Renal pelvis (tissue), 4 donors: Measurements from ENCODE around the gene FAM120A. TPM values are rescaled to one million over a fixed set of nuclear protein-coding genes. Genes with fewer than 3 reads are reported as not detected.

ENCODE experiments used
- DNase-seq: peaks from one replicate; pipeline ENCODE4 v3.0.0-alpha.2; 2013
- polyA plus RNA-seq, 3 donors: library from polyadenylated mRNA; unstranded; fragments of 120-200 nt; gene quantifications; one replicate each; pipeline ENCODE4 v1.2.1, GENCODE V29; 2013; ENCODE audit not compliant: insufficient read length in 3 of 3

The FAM120A gene
- polyA plus RNA-seq, 3 donors: 72.8 to 82.9 (median 78.4) TPM

- DNase-seq: no peak
Observed at GRCh38 chr9:93574900-93575795, 123.7 kb downstream of the FAM120A start.

GRCh38 chr9:93575796-93576257 lies 124.3 kb downstream of the FAM120A start:
- no peak for DNase-seq

DNA sequence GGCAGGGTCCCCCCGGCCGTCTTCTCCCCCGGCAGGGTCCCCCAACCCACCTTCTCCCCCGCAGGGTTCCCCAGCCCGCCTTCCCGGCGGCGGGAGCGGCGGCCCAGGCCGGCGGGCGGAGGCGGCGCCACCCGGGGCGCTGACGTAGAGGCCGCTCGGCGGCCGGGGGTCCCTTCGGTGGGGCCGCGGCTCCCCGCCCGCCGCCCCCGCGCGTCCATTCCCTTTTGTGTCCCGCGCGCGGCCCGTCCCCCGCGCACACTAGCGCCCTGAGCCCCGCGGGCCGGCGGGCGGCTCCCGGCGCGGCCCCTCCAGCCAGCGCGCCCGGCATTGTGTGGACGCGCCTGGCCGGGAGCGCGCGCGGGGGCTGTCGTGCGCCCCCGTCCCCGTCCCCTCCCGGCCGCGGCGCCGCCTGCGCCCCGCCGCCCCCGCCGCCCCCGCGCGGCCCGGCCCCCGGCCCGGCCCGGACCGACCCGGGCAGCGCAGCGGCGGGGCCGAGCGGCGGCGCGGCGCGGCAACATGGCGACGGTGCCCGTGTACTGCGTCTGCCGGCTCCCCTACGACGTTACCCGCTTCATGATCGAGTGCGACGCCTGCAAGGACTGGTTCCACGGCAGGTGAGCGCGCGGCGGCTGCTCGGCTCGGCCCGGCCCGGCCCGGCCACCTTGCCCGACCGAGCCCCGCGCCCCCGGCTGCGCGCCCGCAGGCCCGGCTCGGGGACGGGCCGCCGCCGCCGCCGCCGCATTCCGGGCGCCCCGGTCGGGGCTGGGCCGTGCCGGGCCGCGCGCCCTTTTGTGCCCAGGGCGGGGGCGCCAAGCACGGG lies 125.0 kb downstream of the FAM120A start, which contains the start of gene PHF2:
TSS of gene PHF2 (plus strand) at position 327 of the 820 bp plus-strand sequence. CDS start at position 517, 190 bp downstream.
- DNase-seq: no peak

- DNase-seq: no peak
Observed at GRCh38 chr9:93577078-93577974, 125.8 kb downstream of the FAM120A start.

DNA sequence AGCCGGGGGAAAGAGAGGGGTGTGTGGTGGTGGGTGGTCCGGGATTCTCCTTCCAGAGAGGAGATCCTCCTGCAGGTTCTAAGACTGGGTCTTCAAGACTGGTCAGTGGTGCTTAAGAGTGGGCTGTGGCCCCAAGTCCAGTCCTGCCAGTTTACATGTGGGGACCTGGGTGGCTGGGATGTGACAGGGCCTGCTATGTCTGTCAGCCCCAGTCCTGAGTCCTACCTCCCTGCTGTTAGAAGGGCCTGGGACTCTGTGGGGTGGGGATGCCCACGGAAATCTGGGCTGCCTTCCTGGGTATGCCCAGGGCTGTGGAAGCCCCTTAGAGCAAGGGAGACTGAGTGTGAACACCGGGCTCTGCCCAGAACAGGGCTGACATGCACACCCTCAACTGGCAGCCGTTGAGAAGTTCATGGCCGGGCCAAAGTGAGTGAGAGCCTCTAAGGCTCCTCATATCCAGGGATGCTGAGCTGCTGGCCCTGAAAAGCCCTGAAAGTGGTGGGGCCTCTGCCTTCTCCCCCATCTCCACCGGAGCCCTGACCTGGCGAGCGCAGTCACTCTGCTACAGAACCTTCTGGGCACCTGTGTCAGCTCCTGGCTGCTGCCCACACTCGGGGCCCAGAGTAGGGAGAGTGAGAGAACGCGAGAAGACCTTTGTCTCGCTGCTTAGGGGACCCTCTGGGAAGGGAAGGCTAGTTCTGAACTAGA lies 126.6 kb downstream of the FAM120A start:
- DNase-seq: no peak

DNA sequence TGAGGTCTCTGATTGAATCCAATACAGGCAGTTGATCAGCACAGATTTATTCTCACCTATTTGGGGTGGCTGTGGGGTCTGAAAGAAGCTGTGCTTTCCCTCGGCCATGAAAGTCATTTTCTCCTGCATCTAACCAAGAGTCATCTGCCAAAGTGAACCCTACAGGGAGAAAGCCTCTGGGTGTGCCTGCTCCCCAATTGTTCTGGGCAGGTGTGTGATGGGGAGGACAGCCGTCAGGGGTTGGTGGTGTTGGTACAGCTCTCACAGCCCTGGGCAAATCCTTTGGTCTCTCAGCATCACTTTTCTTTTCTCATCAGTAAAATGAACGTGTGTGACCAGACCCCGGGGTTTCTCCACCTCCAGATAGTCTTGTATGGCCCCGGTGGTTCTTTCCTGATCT lies 127.4 kb downstream of the FAM120A start:
- DNase-seq: no peak

GRCh38 chr9:93579711-93580516 lies 128.4 kb downstream of the FAM120A start:
- DNase-seq: no peak

- no peak for DNase-seq
Observed at GRCh38 chr9:93580654-93581380, 129.3 kb downstream of the FAM120A start.

GRCh38 chr9:93582115-93582514 lies 130.6 kb downstream of the FAM120A start:
- DNase-seq: no peak

DNA sequence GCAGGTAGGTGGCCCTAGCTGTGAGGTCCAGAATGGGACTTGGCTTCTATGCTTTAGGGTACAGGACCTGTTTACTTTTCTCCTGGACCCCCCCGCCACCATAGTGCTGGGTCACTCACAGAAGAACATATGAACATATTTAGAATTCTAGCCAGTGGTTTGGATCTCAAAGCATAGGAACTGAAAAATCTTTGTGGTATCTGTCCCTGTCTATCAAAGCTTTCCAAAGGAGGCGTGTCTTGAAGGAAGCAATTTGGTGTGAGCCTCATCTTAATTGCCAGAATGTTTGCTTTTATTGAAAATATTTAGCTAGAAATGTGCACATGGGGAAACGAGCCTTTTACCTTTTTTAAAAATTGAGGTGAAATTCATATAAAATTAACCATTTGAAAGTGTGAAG lies 131.1 kb downstream of the FAM120A start:
- no peak for DNase-seq

- DNase-seq: no peak
Observed at GRCh38 chr9:93585259-93585658, 133.8 kb downstream of the FAM120A start.

DNA sequence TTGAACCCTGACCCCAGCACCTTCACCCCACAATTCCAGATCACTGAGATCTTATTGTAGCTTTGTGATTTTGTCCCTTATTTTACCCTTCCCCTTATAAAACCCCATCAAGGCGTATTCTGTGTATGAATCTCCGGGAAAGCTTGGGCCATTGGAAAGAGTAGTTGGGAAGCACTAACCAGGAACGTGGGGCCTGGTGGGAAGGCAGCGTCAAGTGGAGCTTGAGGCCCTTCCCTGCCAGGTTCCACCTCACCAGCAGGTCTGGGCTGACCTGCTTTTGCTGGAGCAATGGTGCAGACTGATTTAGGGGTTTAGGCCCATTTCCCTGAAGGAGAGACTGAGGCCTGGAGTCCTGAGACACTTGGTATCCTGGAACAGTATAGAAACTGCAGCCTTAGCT lies 134.2 kb downstream of the FAM120A start:
- no peak for DNase-seq

GRCh38 chr9:93586290-93587057 lies 135.0 kb downstream of the FAM120A start:
- no peak for DNase-seq

DNA sequence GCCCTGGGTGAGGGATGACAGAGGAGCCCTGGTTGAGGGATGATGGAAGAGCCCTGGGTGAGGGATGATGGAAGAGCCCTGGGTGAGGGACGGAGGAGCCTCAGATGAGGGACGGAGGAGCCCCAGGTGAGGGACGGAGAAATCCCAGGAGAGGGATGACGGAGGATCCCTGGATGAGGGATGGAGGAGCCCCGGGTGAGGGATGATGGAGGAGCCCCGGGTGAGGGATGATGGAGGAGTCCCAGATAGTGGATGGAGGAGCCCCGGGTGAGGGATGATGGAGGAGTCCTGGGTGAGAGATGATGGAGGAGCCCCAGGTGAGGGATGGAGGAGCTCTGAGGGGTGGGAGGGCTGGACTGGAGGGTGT lies 135.8 kb downstream of the FAM120A start:
- DNase-seq: no peak

GRCh38 chr9:93587651-93588347 lies 136.3 kb downstream of the FAM120A start:
- DNase-seq: no peak

GRCh38 chr9:93588641-93589609 lies 137.4 kb downstream of the FAM120A start:
- DNase-seq: no peak

DNA sequence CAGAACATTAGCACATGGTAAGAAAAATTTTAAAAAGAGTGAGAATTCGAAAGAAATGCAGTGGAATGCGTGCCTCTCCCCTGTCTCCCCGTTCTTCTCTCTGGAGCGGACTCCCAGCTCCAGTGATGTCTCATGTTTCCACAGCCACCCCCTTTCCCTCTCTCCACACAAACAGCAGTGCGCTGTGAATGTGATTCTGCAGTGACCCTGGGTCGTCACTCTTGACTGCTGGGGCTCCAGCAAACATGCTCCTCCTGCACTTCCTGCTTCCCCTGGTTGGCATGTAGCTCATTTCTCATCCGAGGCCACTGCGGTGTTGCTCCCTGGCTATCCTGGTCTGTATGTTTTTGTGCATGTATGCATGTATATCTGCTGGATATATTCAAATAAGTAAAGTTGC lies 138.2 kb downstream of the FAM120A start:
- DNase-seq: peak; percentile 78
